ENCODE measurements around the gene ZNF683. TPM values are rescaled to one million over a fixed set of nuclear protein-coding genes. Genes with fewer than 3 reads are reported as not detected.

Gene ZNF683
- polyA plus RNA-seq, 1 donor (not counting 4 experiments of a cell fraction or from before 2014, with no cell fraction given), result not detected

DNA sequence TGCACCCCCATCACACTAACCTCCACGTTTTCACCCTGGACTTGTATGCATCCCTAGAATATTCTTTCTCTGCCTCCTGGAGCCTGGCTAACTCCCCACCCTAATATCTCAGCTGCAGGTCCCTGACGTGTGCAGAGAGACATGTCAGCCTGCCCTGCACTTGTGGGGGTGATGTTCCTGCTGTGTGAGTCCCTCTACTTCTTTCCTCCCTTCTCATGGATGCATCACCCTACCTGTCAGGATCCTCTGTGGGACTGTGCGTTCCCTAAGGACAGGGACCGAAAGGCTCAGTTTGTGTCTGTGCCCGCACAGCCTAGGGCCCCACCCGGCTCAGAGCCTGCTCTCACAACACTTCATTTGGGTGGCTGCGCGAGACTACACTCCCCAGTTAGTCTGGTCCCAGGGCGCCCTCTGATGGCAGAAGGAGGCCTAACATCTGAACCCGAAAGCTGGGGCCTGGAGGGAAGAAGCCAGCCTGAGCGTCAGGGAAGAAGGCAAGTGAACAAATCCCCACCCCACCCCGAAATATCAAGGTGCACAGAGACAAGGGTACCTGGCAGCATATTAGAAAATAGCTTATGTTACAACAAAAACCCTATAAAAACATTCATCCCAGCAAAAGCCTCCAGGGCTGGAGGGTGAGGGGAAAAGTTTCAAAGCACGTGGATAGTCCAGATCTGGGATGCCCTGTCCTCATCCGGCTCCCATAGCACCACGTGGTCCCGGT is 51.1 kb downstream of the ZNF683 start:
- Histone ChIP-seq H3K4me1 (ENCODE audit: control insufficient read depth, extremely low read depth, insufficient read depth, low read length) (peaks cover 7% of the 10 kb centered on the region), H2AFZ (ENCODE audit: control insufficient read depth, low read length) (peak overlapping the region; percentile 71), H3K27me3 (ENCODE audit: control insufficient read depth, extremely low read depth, insufficient read depth, low read length) (no peaks in the 10 kb centered on the region), H3K36me3 (ENCODE audit: control insufficient read depth in 2 of 2, extremely low read depth in 1 of 2, insufficient read depth in 2 of 2, low read length in 2 of 2) (peaks cover 0 to 24% of the 10 kb centered on the region in 2 experiments), H3K27ac (ENCODE audit: control insufficient read depth, insufficient read depth, low read length) (no peak overlapping the region), H4K20me1 (ENCODE audit: control insufficient read depth, extremely low read depth, insufficient read depth, low read length) (no peaks in the 10 kb centered on the region), H3K9me3 (ENCODE audit: control insufficient read depth, low read depth, low read length) (no peaks in the 10 kb centered on the region), H3K79me2 (ENCODE audit: control insufficient read depth, insufficient read depth, low read length) (no peaks in the 10 kb centered on the region), H3K9me1 (ENCODE audit: control insufficient read depth, extremely low read depth, insufficient read depth, low read length) (no peaks in the 10 kb centered on the region), H3K9ac (ENCODE audit: control insufficient read depth, extremely low read depth, insufficient read depth, low read length) (peak overlapping the region; percentile 36), H3K4me3 (ENCODE audit: control insufficient read depth in 2 of 3, extremely low read depth in 1 of 3, insufficient read depth in 2 of 3, low read depth in 1 of 3, low read length in 3 of 3) (no peak overlapping the region), H3K4me2 (ENCODE audit: control insufficient read depth, extremely low read depth, insufficient read depth, low read depth, low read length) (peak overlapping the region; percentile 29)
- DNase-seq (ENCODE audit: low read depth, low spot score) (no peak), FAIRE-seq (peak; percentile 84)
- dilution Hi-C loops (cut with MboI; ENCODE audit: extremely low pct_ligation_motif_present, low sequenced_read_pairs), result no loop called here
- TF ChIP-seq, protein P1, sequence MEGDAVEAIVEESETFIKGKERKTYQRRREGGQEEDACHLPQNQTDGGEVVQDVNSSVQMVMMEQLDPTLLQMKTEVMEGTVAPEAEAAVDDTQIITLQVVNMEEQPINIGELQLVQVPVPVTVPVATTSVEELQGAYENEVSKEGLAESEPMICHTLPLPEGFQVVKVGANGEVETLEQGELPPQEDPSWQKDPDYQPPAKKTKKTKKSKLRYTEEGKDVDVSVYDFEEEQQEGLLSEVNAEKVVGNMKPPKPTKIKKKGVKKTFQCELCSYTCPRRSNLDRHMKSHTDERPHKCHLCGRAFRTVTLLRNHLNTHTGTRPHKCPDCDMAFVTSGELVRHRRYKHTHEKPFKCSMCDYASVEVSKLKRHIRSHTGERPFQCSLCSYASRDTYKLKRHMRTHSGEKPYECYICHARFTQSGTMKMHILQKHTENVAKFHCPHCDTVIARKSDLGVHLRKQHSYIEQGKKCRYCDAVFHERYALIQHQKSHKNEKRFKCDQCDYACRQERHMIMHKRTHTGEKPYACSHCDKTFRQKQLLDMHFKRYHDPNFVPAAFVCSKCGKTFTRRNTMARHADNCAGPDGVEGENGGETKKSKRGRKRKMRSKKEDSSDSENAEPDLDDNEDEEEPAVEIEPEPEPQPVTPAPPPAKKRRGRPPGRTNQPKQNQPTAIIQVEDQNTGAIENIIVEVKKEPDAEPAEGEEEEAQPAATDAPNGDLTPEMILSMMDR (optimal IDR thresholded peaks at IDR 0.05 in 1 of 3, IDR thresholded peaks at IDR 0.05 in 1 of 3, conservative IDR thresholded peaks at IDR 0.05 in 1 of 3; ENCODE audit: extremely low read depth in 1 of 3, insufficient read depth in 2 of 3, low read length in 3 of 3), result peak; percentile 86 to 89 (median 87)
- TF ChIP-seq EZH2 (IDR thresholded peaks at IDR 0.05; ENCODE audit: low read length), result no peak

DNA sequence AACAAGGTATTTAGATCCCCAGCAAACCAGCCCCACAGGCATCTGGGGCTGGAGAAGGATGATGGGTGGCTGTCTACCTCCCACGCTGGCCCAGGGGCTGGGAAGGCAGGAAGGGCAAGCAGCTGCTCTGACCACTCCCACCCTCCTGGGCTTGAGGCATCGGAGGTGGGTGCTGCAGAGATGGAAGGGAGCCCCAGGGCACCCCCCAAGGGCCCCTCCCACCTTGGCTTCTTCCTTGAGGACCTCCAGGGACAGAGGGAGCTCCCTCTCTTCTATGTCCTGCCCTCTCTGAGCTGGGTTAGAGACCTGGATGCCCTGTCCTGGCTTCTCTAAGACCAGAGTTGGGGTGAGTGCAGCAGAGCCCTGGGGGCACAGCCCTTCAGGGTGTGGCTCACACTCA is 51.7 kb downstream of the ZNF683 start:
- TF ChIP-seq, protein P1 (optimal IDR thresholded peaks at IDR 0.05 in 1 of 3, IDR thresholded peaks at IDR 0.05 in 1 of 3, conservative IDR thresholded peaks at IDR 0.05 in 1 of 3; ENCODE audit: extremely low read depth in 1 of 3, insufficient read depth in 2 of 3, low read length in 3 of 3), result no peak
- TF ChIP-seq EZH2 (IDR thresholded peaks at IDR 0.05; ENCODE audit: low read length), result no peak
- dilution Hi-C loops (cut with MboI; ENCODE audit: extremely low pct_ligation_motif_present, low sequenced_read_pairs), result no loop called here
- Histone ChIP-seq H3K9me3 (ENCODE audit: control insufficient read depth, low read depth, low read length) (no peaks in the 10 kb centered on the region), H3K79me2 (ENCODE audit: control insufficient read depth, insufficient read depth, low read length) (no peaks in the 10 kb centered on the region), H3K9me1 (ENCODE audit: control insufficient read depth, extremely low read depth, insufficient read depth, low read length) (no peaks in the 10 kb centered on the region), H3K9ac (ENCODE audit: control insufficient read depth, extremely low read depth, insufficient read depth, low read length) (peak overlapping the region; percentile 36), H3K27me3 (ENCODE audit: control insufficient read depth, extremely low read depth, insufficient read depth, low read length) (no peaks in the 10 kb centered on the region), H3K4me1 (ENCODE audit: control insufficient read depth, extremely low read depth, insufficient read depth, low read length) (peaks cover 7% of the 10 kb centered on the region), H3K4me2 (ENCODE audit: control insufficient read depth, extremely low read depth, insufficient read depth, low read depth, low read length) (peak overlapping the region; percentile 29), H4K20me1 (ENCODE audit: control insufficient read depth, extremely low read depth, insufficient read depth, low read length) (no peaks in the 10 kb centered on the region), H2AFZ (ENCODE audit: control insufficient read depth, low read length) (no peak overlapping the region), H3K27ac (ENCODE audit: control insufficient read depth, insufficient read depth, low read length) (no peak overlapping the region), H3K36me3 (ENCODE audit: control insufficient read depth in 2 of 2, extremely low read depth in 1 of 2, insufficient read depth in 2 of 2, low read length in 2 of 2) (peaks cover 0 to 24% of the 10 kb centered on the region in 2 experiments), H3K4me3 (ENCODE audit: control insufficient read depth in 2 of 3, extremely low read depth in 1 of 3, insufficient read depth in 2 of 3, low read depth in 1 of 3, low read length in 3 of 3) (no peak overlapping the region)
- DNase-seq (ENCODE audit: low read depth, low spot score), result no peak
- no peak for FAIRE-seq
